HUDEP-2 (cell line): ENCODE results near the gene IL17RA.
"Not testable (repeated sequence)": the region's sequence is repeated elsewhere in the genome, so short reads cannot be mapped to it uniquely, and the experiment has no call there.

Source experiments
- DNase-seq, 76 experiments: peaks; one replicate each; lab custom pipeline; 2025; ENCODE audit not compliant: unreplicated experiment in 76 of 76; lab: John Stamatoyannopoulos, UW

The IL17RA gene, protein sequence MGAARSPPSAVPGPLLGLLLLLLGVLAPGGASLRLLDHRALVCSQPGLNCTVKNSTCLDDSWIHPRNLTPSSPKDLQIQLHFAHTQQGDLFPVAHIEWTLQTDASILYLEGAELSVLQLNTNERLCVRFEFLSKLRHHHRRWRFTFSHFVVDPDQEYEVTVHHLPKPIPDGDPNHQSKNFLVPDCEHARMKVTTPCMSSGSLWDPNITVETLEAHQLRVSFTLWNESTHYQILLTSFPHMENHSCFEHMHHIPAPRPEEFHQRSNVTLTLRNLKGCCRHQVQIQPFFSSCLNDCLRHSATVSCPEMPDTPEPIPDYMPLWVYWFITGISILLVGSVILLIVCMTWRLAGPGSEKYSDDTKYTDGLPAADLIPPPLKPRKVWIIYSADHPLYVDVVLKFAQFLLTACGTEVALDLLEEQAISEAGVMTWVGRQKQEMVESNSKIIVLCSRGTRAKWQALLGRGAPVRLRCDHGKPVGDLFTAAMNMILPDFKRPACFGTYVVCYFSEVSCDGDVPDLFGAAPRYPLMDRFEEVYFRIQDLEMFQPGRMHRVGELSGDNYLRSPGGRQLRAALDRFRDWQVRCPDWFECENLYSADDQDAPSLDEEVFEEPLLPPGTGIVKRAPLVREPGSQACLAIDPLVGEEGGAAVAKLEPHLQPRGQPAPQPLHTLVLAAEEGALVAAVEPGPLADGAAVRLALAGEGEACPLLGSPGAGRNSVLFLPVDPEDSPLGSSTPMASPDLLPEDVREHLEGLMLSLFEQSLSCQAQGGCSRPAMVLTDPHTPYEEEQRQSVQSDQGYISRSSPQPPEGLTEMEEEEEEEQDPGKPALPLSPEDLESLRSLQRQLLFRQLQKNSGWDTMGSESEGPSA

GRCh38 chr22:17084554-17085276 is at the start of gene IL17RA:
IL17RA (plus strand) TSS chr22:17085000; CDS start chr22:17085092, 92 bp downstream.
- DNase-seq: peak in 73 of 76 experiments; percentile 29 to 90 (median 77)

DNA sequence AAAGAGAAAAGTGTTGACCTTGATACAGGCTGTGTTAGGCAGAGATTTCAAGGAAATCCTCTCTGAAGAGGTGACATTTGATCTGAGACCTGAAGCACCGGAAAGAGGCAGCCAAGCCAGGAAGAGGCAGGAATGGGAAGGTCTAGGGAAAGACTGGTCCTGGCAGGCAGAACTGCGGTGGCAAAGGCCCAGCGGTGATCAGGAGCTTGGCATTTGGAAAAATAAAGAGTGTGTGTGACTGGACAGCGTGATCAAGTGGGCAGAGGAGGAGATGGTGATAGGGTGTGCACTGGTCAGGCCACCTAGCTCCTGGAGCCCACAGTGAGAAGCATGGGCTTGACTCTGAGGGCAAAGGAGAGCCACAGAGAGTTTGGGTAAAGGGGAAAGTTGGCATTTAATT is 49.6 kb upstream of the IL17RA start:
- no peak for DNase-seq

DNA sequence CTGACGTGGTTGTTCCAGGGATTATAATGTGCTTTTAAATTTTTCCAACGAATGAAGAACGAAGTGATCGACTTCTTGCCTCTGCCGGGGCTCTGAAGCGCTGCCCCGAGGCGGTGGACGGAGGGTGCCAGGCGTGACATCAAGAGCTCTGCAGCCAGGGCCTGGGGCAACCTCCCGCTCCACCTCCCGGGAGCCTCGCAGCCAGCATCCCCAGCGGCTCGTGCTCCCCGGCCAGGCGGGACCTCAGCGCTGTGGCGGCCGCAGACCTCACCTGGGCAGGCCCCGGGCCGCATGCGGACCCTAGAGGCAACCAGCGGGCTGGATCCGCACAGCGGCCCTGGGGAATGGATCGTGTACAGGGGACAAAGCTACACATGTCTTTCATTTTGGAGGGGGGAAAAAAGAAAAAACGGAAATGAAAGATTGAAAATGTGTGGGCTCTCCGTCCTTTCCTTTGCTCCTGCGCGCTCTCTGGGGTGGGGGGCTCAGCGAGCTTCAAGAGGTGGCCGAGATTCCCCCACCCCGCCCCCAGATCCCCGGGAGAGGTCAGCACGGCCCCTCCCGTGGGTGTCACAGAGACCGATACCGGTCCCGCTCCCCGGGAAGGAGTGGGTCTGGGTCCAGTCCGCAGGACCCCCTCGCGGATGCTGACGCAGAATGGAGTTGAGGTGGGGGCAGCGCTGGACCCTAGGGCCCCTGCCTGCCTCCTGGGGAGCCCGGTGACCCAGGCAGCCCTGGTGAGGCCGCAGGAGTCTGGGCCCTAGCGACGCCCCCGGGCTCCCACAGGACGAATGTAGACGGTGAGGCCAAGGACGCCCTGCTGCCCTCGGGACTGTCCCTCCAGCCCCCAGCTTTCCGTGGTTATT is 48.6 kb upstream of the IL17RA start:
- DNase-seq: not testable (repeated sequence)

DNA sequence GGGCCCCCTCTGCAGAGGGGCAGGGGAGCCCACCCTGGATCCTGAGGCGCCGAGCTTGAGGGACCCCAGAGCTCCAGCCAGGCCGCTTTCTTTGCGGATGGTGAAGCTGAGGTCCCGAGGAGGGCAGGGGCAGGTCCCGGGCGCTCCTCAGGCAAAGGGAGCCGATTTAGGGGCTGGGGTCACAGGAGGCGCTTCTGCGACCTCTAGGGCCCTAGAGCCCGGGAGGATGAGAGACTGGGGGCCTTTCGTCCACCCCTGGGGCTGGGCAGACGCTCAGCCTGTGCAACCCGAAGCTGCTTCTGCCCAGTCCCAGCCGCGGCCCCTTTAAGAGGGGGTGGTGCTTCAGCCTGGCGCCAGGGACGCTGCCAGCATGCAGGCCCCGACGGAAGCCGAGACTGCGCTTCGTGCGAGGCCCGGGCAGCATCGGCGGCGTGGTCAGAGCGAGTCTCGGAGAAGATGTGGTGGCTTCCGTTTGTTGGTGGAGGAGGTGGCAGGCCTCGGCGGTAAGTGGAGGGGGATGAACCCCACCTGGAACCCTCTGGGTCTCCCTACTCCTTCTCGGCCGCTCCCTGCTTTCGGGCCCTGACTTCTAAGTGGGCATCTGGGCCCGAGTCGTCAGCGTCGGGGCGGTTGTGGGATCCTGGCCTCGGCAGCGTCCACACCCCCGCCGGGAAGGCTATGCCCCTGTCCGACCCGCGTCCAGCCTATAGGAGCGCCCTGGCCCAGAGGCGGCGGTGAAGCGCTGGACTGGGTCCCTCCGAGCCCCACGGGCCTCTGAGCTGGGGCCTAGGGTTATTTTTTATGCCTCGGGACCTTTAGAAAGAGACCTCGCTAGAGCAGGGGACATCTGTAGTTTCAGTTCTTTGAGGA is 47.7 kb upstream of the IL17RA start:
- DNase-seq: peak in 37 of 76 experiments; percentile 3 to 45 (median 13)

- no peak for DNase-seq
Measured at GRCh38 chr22:17043521-17043920, 41.3 kb upstream of the IL17RA start.

- DNase-seq: no peak
Measured at GRCh38 chr22:17046566-17047348, 38.0 kb upstream of the IL17RA start.

DNA sequence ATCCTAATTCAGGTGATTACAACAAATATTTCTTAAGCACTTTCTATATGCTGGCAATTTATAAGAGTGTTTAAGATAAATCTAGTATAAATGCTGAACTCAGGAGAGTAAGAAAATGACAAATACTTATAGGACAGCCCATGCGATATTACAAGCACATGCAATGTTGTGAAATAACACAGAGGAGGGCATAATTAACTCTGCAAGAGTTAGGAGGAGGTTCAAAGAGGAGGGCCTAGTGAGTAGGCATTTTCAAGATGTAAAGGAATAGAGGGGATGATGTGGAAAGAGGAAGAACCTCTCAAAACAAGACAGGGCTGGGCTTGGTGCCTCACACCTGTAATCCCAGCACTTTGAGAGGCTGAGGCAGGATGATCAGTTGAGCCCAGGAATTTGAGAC is 37.1 kb upstream of the IL17RA start:
- no peak for DNase-seq

DNA sequence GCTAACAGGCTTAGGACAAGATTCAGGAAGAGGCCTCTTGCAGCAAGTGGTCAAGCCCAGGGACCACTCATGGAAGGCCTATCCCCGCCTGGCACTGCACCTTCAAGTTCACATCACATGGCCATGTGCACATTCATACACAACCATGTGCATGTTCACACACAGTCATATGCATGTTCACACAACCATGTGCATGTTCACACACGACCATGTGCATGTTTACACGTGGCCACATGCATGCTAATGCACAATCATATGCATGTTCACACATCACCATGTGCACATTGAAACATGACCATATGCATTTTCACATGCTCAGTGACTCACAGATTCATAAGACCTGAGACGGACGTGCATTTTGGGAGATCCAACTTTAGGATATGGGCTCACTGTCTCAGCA is 28.7 kb upstream of the IL17RA start:
- no peak for DNase-seq

- no peak for DNase-seq
Measured at GRCh38 chr22:17056807-17057206, 28.0 kb upstream of the IL17RA start.

DNA sequence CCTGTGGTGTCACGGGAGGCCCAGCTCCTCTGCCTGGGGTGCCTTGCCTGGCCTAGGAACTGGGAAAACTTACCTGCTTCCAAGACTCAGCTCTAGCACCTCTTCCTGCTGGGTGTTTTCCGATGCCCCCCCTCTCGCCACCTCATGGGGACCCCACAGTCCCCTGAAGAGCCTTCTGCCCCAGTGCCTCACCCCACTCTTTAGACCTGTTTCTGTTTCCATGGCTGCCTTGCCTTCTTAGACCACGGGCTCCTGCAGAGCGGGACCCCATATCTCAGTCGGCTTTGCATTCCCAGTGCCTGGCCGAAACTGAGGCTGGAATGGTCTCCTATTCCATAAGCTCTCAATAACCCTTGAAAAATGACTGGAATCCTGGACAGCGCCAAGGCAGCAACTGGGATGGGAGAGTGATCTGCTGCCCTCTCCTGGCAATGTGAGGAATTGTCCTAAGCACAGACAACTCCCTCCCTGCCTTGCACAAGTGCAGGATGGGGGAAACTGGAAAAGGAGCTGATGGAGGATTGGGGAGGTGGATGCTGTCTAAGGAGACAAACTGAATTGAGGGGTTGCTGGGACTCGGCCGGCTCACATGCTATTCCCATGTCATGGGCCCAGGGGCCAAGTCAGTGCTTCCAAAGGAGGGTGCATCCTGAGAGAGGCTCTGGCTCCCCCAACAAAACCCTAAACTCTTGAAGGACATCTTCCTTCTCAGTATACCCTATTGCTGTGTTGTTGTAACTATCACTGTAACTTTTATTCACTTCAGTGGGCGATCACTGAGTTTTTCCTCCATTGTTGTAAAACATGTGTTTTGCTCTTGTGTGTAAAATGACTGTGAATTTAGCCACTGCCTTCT is 26.6 kb upstream of the IL17RA start:
- DNase-seq: peak in 42 of 76 experiments; percentile 2 to 56 (median 24)

- DNase-seq: no peak
Measured at GRCh38 chr22:17060126-17060525, 24.7 kb upstream of the IL17RA start.

- no peak for DNase-seq
Measured at GRCh38 chr22:17063411-17064106, 21.2 kb upstream of the IL17RA start.

- DNase-seq: no peak
Measured at GRCh38 chr22:17064498-17065100, 20.2 kb upstream of the IL17RA start.

GRCh38 chr22:17065433-17065832 is 19.4 kb upstream of the IL17RA start:
- DNase-seq: no peak

- DNase-seq: no peak
Measured at GRCh38 chr22:17072877-17073276, 11.9 kb upstream of the IL17RA start.

DNA sequence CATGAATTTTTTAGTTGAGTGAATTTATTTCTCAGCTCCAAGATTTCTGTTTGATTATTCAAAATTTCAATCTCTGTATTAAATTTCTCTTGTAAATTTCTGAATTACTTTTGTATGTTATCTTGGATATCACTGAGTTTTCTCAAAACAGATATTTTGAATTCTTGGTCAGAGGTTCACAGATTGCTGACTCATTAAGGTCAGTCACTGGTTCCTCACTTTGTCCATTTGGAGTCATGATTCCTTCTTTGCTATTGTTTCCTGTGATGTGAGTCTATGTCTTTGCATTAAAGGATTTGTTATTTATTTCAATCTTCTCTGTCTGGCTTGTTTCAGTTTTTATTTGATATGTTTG is 10.2 kb upstream of the IL17RA start:
- no peak for DNase-seq

GRCh38 chr22:17077255-17077654 is 7.5 kb upstream of the IL17RA start:
- no peak for DNase-seq
